Cardiac fibroblast (primary cell): ENCODE data around the gene LMAN1.

Experiments used
- DNase-seq, 2 donors: peaks; one replicate each; pipeline versions ENCODE4 v3.0.0 to v3.0.0-alpha.2; 2010; ENCODE audit warnings: low read depth in 2 of 2
- H3K4me3 ChIP-seq, 2 donors: replicated peaks in 1 of 2; 1 replicate in 1 of 2; 2 replicates in 1 of 2; pipeline ENCODE4 v1.5.1; 2011; ENCODE audit warnings: low read depth in 2 of 2, low read length in 2 of 2, mild to moderate bottlenecking in 2 of 2, moderate library complexity in 1 of 2
- TF ChIP-seq, protein P1 (sequence below): IDR thresholded peaks from one replicate; pipeline ENCODE4 v1.5.1; 2011; ENCODE audit warnings: low read depth, mild to moderate bottlenecking, low read length, inconsistent platforms

LMAN1 gene

DNA sequence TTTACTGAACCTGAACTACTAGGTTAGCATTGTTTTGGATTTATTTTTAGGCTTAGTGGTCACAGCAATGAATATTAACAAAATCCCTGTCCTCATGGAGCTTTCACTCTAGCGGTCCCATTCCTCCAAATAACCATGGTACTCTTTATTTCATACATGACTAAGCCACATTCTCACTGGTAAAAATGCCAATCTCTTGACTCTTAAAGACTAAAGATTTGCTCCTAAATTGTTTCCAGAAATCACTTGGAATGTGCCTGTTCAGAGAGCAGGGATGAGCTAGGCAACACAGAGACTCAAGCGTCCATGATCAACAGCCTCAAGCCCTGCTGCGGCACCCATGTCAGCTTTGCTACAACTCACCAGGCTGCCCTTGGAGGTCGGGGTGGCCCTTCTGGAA lies 13.5 kb downstream of the LMAN1 start:
- no peak overlapping the region for H3K4me3 ChIP-seq
- TF ChIP-seq, protein P1, sequence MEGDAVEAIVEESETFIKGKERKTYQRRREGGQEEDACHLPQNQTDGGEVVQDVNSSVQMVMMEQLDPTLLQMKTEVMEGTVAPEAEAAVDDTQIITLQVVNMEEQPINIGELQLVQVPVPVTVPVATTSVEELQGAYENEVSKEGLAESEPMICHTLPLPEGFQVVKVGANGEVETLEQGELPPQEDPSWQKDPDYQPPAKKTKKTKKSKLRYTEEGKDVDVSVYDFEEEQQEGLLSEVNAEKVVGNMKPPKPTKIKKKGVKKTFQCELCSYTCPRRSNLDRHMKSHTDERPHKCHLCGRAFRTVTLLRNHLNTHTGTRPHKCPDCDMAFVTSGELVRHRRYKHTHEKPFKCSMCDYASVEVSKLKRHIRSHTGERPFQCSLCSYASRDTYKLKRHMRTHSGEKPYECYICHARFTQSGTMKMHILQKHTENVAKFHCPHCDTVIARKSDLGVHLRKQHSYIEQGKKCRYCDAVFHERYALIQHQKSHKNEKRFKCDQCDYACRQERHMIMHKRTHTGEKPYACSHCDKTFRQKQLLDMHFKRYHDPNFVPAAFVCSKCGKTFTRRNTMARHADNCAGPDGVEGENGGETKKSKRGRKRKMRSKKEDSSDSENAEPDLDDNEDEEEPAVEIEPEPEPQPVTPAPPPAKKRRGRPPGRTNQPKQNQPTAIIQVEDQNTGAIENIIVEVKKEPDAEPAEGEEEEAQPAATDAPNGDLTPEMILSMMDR: no peak
- DNase-seq: no peak

DNA sequence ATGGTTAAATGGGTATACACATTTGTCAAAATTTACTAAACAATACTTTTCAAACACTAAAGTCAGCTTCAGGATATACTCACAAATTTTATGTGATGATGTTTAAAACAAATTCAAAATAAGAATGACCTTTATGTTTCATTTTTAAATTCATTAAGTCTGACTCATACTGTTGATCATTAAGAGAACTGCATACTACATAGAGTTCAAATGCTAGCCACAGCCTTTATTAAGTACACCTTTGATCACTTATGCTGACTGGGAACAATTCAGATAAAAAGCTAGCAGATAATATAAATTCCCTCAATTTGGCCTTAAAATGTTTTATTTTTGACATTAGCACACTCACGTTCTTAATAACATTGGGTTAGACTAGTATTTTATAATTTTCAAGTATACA lies 14.1 kb downstream of the LMAN1 start:
- TF ChIP-seq, protein P1: no peak
- DNase-seq: no peak
- H3K4me3 ChIP-seq: no peak overlapping the region

DNA sequence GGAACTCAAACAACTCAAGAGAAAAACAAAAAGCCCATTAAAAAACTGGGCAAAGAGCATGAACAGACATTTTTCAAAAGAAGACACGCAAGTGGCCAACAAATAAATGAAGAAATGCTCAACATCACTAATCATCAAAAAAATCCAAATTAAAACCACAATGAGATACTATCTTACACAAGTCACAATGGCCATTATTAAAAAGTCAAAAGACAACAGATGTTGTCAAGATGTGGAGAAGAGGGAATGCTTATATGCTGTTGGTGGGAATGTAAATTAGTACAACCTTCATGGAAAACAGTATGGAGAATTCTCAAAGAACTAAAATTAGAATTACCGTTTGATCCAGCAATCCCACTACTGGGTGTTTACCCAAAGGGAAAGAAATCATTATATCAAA lies 15.1 kb downstream of the LMAN1 start:
- no peak for DNase-seq
- no peak overlapping the region for H3K4me3 ChIP-seq
- TF ChIP-seq, protein P1: no peak

DNA sequence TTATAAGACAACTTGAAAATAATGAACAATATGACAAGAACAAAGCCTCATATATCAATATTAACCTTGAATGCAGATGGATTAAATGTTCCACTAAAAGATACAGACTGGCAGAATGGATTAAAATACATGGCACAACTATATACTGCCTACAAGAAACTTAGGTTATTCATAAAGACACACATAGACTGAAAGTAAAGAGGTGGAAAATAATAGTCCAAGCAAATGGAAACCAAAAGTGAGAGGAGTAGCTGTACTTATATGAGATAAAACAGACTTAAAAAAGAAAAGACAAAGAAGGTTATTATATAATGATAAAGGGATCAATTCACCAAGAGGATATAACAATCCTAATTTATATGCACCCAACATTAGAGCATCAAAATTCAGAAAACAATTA lies 18.2 kb downstream of the LMAN1 start:
- H3K4me3 ChIP-seq: no peak overlapping the region
- TF ChIP-seq, protein P1: no peak
- no peak for DNase-seq

DNA sequence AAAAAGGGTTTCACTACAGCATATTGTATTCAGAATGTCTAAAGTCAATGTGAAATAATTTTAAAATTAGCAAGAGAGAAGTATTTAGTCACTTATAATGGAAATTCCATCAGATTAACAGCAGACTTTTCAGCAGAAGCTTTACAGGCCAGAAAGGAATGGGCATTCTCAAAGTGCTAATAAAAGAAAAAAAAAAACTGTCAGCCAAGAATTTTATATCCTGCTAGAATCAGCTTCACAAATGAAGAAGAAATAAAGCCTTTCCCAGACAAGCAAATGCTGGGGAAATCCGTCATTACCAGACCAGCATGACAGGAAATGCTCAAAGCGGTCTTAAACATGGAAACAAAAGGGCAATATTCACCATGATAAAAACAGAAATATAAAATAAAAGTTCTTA lies 18.8 kb downstream of the LMAN1 start:
- no peak overlapping the region for H3K4me3 ChIP-seq
- TF ChIP-seq, protein P1: no peak
- no peak for DNase-seq

DNA sequence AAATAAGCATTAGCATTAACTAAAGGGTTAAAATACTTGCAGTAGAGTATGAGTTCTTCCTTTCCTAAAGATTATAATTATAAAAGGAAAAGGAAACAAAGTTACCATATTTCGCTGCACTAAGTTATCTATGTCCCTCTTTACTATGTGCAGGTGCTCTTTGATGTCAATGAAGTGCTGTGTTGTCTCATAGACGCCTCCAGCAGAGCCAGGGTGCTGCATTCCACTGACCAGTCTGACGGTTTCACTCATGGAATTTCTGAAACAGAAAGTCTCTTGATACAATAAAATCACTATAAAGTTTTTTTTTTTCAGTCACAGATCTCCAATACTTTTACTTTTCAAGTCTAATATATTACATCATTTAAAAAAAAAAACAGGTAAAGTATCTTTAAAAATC lies 26.1 kb downstream of the LMAN1 start:
- TF ChIP-seq, protein P1: no peak
- DNase-seq: no peak

DNA sequence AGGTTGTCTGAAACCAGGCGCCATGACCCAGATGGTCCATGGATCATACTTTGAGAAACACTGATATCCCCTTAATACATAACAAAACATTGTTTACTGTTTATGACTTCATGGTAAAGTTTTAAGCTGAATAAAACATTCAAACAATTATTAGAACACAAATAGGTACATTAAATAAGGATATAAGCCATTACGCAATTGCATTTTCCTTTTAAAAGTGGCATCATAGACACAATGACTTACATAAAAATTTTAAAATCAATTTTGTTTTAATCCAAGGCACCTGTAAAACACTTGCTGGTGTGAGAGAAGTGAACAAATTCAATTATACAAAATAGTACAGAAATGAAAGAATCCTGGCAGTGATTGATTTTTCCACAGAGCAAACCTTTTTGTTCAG lies 30.4 kb downstream of the LMAN1 start:
- DNase-seq: no peak
- no peak overlapping the region for H3K4me3 ChIP-seq
- TF ChIP-seq, protein P1: no peak

More for the DNA sequence above, 26.1 kb downstream of the LMAN1 start:
- H3K4me3 ChIP-seq: no peak overlapping the region
